Measurements from ENCODE around the gene PFKFB4.

DNA sequence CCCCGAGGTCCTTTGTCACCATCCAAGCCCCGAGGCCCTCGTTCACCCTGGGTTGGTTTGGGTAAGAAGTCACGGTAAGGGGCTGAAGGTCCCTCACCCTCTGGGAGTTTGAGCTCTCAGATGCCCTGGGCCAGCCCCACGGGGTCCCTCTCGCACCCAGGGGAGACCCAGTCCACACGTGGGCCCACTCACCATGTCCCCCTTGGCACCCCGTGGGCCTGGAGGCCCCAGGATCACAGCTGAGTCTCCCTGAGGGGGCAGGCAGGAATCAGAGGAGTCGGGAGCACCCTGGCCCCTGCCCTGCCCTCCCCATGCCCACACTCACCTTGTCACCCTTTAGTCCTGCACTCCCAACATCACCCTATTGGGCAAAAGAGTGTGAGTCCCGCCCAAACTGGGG lies 12.8 kb upstream of the PFKFB4 start:
- no peak for TF ChIP-seq EZH2phosphoT487 (IDR thresholded peaks at IDR 0.05; ENCODE audit: low read depth, severe bottlenecking, unreplicated experiment)
- TF ChIP-seq, protein P1, sequence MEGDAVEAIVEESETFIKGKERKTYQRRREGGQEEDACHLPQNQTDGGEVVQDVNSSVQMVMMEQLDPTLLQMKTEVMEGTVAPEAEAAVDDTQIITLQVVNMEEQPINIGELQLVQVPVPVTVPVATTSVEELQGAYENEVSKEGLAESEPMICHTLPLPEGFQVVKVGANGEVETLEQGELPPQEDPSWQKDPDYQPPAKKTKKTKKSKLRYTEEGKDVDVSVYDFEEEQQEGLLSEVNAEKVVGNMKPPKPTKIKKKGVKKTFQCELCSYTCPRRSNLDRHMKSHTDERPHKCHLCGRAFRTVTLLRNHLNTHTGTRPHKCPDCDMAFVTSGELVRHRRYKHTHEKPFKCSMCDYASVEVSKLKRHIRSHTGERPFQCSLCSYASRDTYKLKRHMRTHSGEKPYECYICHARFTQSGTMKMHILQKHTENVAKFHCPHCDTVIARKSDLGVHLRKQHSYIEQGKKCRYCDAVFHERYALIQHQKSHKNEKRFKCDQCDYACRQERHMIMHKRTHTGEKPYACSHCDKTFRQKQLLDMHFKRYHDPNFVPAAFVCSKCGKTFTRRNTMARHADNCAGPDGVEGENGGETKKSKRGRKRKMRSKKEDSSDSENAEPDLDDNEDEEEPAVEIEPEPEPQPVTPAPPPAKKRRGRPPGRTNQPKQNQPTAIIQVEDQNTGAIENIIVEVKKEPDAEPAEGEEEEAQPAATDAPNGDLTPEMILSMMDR (IDR thresholded peaks at IDR 0.05; ENCODE audit: poor library complexity): no peak
- no peak for TF ChIP-seq EZH2 (IDR thresholded peaks at IDR 0.05; ENCODE audit: borderline replicate concordance)

Measured in hepatocyte (in vitro differentiated cells).